CD4-positive, alpha-beta T cell treated with Interleukin-4 for 1 hour (primary cell): ENCODE measurements around the gene SCFD2.

ENCODE experiments used
- DNase-seq, 2 donors: peaks; one replicate each; pipeline ENCODE4 v3.0.0-alpha.2; 2020 to 2022

SCFD2 gene

DNA sequence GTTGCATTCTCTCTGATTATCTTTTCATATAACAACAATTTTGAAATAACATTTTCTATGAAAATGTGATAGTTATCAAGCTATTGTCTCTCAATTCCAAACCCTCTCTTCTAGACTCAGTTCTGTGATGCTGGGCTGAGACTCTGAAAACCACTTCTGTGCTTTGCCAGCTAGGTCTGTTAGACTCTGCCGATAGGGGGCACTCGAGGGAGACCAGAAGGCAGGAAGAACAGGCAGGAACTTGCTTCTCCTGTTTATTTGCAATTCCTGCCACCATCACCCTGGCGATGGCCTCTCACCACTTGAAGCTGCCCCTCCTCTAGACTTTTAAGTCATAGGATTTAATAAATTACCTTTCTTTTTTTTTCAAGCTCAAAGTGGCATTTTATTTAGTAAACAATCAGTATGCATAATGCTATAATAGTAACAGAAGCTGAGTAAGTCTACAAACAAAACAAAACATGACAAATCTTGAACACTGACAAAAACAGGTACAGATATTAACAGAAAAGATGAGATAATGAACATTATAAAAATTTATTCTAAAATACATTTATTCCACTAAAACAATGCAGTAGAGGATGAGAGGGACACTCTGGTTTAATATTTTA lies 454.1 kb downstream of the SCFD2 start:
- DNase-seq: peak; percentile 53 to 63

DNA sequence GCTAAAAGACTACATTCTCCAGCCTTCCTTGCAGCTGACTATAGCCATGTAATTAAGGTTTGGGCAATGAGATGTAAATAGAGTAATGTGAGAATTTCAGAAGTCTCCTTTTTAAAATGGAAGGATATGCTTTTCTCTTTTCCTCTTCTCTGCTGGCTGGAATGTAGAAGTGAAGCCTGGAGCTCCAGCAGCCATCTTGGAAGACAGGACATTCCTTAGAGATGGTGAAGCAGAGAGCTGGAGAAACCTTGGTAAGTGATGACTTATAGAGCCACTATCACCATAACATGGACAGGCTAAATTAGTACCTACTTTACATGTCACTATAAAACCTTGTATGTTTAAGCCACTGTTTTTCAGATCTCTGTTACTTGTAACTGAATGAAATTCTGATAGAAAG lies 455.7 kb downstream of the SCFD2 start:
- DNase-seq: no peak

DNA sequence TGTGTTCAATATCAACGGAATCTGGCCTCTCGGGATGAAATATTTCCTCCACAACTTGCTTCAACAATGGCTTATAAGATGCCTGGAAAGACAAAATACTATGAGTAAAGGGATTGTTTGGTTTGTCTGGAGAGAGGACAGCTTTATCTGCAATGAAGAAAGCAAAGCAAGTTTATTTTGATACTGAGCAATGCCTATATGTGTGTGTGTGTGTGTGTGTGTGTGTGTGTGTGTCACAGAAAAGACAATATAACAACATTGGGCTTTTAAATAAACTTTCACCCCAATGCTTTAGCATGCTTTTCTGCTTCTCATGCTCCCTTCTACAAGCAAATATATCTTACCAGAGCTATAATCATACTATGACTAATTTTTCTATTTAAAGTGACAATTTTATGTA lies 458.4 kb downstream of the SCFD2 start:
- no peak for DNase-seq

DNA sequence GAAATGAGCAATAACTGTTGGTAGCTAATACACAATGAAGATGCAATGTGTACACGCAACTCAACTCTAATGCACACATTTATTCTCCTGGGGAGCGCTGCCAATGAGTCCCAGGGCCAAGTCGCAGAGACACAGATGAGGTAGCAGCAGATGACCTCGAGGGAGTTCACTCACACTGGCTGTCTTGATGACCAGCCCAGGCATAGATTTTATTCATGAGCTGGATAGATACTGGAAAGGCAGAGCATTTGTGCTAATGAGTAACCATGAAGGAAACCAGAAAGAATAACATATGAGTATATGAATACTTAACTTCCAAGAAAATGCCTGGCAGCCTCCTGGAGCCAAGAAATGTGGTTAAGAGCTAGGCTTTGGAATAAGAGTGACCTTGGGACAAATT lies 461.4 kb downstream of the SCFD2 start:
- DNase-seq: no peak

DNA sequence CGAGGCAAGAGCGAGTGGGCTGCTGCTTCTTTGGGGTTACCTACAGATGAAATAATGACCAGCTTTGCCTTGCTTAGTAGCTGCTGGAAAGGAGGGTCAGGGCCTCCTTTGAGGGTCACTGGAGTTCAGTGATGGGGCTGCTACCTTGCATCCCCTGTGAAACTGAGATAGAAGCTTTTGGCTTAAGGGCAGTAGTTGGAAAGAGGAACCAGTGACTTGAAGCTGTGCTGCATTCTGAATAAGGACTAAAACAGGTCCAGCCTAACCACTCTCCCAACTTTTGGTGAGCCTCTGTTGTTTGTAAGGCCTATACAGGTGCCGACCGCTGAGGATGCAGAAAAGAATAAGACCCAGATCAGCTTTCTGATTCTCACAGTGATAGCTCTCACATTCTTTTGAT lies 462.6 kb downstream of the SCFD2 start:
- no peak for DNase-seq

DNA sequence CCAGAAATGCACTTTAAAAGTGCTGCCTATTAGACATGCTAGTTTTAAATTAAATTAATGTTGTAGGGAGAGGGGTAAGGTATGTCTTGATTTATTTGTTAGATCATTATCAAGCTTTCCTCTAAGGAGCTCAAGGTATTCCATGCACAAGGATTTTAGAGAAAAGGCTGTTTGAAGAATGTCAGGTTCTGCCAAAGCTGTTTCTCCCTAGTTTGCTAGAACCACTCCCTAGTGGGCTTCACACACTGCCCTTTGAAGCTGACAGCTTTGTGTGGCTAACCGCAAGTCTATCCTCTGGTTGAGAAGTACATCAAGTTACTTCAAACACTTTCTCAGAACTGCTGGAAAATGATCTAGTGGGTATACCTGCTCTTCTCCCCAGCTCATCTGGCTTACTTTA lies 471.4 kb downstream of the SCFD2 start:
- no peak for DNase-seq

DNA sequence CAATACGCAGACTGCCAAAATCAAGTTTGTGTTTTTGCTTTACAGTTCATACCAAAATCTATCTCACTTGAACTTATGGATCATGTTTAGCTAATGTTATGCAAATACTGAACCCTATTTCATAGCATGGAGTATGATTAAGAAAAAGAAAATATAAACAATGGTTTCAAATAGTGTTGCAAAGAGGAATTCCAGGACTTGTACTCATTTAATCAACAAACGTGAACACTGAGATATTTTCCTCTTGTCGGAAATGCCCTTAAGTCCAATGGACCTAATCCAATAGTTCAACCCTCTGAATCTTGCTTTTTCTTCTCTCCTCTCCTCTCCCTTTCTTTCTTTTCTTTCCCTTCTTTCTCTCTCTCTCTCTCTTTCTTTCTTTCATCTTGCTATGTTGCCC lies 473.0 kb downstream of the SCFD2 start:
- DNase-seq: no peak

DNA sequence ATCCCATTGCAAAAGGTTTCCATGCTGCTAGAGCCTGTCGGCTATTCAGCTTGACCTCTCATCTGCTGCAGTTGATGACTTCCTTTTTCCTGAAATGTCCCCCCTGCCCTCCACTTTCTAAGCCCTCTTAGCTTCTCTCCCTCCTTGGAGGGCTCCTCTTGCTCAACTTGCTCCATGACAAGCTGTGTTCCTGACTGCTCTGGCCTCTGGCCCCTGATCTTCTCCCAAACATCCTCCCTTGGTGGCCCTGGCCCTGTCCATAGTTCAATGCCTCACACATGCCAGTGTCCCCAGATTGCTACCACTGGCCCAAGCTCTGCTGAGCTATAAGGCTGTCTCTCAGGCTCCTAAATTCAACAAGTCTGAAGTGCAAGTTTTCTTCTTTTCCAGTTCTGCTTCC lies 474.1 kb downstream of the SCFD2 start:
- no peak for DNase-seq

DNA sequence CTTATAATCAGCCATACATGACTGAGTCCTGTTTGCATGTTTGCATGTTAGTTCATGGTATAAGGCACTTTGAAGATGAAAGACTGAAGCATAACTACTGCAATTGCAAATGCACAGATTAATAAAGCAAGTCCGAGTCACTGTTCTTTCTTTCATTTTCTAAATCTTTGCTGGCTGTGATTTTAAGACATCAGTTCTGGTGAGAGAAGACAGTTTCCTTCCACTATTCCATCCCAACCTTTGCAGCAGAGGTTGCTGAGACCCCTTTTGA lies 475.4 kb downstream of the SCFD2 start:
- no peak for DNase-seq

DNA sequence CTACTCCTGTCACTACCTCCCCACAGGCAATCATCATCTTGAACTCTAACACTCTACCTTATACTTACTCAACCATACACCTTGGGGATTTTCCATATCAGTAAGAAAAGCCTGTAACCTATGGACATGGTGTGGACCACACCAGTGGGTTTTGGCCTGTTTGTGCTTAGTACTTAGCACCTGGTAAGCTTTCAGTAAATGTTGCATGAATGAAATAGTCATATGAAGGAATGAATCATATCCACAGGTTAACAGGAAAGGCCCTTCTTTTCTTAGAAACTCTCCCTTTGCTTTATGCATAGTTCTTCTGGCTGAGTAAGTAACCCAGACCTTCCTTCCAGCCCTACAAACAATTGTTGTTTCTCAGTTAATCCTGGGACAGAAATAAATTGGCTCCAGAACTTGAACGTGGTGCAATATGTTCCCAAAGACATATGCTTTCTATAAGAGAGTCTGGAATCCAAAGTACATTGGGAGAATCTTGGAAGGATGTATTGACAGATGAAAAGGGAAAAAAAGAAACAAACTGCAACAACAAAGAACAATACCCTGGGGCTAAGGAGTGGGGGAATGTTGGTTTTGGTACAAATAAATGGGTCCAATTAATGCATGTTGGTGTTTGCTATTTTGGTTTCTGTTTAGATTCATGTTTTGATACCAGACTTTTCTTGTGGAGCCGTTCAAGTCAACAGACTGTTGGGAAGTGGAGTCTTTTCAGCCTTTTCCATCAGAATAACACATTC lies 475.9 kb downstream of the SCFD2 start:
- DNase-seq: no peak

DNA sequence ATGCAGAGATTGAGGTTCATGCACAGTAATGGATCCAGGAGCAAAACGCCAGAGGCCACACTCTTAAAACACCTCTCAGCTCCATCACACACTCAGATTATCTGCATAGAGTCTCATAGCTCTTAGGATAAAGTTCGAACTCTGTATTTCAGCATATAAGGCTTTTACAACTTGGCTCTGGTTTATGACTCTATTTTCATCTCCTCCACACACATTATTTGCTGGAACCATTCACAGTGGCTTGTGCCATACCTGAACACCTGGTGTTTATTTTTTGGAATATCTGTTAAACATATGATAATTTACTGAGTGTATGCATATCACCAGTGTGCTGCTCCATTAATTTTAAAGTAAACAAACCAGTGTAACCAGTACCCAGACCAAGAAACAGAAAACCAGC lies 476.5 kb downstream of the SCFD2 start:
- no peak for DNase-seq

DNA sequence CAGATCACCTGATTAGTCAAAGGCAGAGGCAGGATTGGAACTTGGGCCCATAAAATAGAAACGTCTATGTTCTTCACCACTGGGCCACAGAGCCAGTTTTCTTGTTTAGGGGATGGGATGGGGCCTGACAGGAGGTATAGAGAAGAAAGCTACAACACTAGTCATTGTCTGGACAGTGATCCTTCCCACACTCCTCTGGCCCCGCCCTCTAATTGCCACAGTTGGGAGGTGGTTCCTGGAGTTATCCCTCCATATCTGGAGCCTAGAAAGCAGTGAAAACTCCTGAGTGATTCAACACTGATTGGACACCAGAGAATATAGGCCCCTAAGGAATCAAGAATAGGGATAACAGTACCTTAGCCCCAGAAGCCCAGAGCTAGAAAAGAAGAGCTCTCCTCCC lies 480.9 kb downstream of the SCFD2 start:
- DNase-seq: no peak

DNA sequence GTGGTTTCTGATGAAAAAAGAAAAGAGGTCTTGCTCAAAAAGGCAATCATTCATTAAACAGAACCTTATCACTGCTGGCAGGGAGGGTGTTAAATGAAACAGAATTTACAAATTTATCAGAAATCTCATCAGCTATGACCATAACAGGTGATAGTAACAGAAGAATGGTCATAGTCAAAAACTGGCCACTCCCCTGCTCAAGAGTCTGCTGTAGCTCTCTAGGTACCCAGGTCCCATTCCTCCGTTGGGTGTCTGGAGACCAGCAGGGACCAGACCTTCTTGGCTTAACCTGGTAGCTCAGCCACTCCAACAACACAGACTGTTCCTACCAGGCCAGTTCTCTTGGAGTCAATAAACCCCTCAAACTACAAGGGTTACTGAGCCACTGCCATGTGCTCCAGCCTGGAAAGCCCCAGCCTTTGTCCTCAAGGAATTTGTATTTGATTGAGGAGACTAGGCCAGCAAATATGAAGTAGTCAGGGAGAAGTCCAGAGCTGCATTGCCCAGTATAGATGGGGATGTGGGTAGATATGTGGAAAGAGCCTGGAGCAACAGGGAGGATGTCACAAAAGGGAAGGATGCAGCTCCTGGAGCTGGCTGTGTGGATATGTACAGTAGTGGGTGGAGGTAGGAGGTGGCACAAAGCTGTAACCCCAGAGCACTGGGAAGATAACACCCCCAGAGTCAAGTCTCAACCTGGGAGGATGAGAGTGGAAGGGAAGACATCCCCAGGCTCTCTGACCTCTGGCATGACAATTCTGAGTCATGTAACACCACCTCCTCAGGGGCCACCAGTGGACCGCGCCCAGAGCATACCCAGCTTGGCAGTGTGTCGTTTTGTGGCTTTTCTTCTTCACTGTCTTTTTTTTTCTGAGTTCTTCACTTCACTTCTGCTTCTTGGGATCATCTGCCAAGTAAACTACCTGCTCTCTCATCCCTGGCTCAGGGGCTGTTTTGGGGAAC lies 481.9 kb downstream of the SCFD2 start:
- DNase-seq: no peak

DNA sequence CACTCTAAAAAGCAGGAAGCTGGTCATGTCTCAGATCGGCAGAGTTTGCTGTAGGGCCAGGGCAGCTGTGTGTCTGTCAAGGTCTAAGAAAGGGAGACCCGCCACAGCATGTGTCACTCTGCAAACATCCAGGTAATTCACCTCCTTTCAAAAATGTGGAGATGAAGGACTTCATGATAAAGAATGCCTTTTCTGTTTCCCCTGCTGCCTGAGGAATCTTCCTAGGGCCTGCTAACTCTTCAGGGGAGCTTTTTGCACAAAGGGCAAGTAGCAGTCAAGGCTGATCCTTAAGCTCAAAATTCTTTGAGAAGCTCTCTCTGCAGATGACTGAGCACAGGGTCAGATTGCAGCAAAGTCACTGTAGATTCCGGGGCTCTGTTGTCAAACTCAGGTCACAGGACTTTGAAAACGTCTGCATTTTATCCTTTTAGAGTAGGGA lies 482.7 kb downstream of the SCFD2 start:
- DNase-seq: no peak

DNA sequence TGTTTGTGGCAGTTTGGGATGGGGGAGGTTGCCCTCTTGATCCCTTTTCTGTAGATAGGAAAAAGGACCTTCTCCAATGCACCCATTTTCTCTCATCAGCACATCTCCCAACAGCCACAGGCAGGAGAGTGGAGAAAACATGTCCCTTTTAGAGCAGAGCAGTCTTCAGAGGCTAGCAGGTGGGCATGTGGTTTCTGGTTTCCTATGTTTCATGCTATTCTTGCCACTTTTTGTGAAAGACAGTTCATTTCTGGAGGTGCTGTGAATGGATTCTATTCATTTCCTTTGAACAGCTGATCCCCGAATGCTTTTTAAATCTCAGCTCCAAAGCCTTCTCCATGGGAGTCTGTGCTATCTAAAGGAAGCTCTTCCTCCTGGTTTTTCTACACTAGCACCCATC lies 484.9 kb downstream of the SCFD2 start:
- no peak for DNase-seq

DNA sequence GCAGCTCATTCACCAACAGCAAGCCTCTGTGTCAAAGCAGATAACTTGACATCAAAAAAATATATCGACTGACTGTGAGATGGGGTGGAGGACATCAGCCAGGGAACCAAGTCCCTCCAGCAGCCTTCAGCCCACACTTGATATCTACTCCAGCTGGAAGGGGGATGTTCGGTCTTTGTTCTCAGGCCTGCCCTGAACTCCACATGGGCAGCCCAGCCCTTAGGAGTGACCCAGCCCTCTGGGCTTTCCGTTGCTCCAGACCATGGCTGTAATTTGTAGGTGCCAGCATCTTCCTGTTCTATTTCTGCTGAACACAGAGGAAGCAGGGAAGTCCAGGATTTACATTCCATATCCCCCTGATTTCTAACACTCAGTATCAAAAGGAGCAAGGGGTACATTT lies 486.4 kb downstream of the SCFD2 start:
- no peak for DNase-seq

DNA sequence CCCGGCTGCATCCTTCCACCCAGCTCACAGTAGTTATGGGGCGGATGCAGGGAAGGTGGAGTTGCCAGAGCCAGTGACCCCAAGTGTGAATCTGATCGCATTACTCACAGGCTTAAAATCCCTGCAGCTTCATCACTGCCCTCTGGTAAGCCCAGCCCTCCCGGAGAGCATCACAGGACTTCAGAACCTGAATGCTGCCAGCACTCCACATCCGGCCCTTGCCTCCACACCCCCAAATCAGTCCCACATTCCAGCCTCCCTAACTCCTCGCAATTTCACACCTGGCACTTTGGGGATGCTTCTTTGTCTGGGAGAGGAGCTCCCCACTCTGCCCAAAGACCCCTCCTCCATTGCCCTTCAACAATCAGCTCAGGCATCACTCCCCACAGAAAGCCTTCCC lies 488.2 kb downstream of the SCFD2 start:
- DNase-seq: no peak

DNA sequence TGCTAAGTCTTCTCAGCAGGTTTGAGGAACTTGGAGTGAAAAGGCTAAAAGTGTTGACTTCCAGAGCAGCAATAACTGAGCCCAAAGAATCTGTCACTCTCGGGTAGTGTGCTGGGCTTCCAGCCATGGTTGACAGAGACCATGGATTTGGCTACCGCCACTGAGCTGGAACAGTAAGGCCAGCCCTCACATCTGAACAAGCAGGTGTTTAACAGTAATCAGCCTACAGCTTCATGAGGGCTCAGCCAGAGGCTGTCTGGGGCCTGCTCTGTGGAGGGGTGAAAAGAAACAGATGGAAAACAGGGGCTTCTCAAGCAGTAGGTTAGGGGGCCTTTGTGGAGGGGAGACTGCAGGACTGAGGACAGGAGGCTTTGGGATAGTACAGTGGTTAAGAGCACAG lies 488.8 kb downstream of the SCFD2 start:
- no peak for DNase-seq

DNA sequence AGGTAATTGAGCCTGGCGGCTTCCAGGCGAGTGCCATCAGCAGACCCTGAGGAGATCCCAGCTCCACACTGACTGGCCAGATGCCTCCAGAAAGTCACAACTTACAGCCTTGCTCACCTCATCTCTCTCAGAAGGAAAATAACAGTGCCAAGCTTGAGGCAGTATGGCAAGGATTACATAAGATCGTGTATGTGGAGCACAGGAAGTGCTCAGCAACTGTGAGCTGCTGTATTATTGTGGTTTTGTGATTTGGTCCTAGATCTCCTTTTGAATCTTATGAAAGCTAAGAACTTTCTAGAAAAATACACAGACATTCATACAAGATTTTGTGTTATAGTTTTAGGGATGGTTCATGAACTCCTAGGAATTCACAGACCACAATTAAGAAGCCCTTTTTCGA lies 489.8 kb downstream of the SCFD2 start:
- no peak for DNase-seq

DNA sequence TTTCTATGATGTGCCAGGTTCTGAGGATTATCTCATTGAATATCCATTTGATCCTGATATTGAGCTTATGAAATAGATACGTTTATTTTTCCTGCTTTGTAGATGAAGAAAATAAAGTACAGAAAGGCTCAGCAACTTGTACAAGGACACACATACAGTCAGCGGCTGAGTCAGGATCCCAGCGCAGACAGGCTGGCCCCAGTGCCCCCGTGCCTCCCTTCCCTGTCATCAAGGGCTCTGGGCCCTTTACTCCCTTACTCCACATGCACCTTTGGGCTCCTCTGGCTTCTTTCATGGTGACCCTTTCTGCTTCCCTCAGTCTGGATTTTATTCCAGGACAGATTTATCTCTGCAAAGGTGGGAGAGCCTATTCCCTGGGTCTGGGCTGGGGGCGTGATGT lies 490.9 kb downstream of the SCFD2 start:
- no peak for DNase-seq

DNA sequence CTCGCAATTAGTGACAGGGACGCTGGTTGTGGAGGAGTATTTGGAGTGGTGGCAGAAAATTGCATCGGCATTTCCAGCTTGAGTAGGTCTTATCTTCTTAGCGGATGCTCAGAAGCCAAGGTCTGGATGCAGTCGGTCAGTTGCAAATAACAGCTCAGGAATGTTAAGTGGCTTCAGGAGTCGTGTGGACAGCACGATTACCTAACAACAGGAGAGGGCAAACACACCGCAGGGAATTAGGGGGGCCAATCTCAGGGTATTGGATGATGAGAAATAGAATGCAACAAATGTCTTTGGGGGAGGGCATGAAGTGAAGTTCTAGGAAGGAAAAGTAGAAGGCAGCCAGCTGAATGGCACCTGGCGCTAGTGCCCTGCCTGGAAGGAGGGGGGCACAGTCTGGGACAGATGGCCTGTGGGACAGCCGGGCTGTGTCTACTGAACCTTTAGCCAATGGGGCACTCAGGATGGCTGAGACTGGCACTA lies 492.0 kb downstream of the SCFD2 start:
- DNase-seq: no peak

DNA sequence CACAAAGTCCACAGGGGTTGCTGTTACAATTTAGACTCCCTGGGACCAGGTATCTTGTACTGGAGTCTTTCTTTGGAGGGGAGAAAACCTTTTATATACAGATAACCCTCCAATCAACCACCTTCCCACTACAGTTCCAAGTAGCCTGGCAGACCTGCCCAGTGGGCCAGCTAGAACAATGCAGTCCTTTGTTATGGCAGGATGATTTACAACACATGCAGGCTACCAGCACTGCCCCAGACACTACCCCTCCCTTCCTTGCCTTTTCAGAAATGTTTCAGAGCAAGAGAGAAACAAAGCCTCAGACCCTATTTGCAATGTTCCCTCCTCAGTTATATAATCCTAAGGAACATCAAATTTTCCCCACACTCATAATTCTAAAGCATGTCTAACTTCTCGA lies 492.7 kb downstream of the SCFD2 start:
- DNase-seq: no peak

DNA sequence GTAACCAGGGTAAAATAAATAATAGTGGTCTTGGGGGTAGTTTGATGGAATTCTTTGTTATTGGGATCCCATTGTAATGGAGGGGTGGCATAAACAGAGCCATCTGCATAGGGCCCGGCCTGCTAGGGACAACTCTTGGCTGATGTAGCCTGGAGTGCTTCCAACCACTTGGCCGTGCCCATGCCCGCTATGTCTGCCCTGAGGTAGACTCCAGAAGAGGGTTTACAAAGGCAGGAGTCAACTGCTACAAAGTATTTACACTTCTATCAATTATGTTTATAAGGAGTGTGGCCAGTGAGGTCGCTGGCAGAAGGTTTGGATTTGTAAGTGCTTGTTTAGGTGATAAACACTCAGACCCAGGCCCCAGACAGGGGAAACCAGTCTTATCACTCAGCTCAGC lies 495.6 kb downstream of the SCFD2 start:
- DNase-seq: no peak

DNA sequence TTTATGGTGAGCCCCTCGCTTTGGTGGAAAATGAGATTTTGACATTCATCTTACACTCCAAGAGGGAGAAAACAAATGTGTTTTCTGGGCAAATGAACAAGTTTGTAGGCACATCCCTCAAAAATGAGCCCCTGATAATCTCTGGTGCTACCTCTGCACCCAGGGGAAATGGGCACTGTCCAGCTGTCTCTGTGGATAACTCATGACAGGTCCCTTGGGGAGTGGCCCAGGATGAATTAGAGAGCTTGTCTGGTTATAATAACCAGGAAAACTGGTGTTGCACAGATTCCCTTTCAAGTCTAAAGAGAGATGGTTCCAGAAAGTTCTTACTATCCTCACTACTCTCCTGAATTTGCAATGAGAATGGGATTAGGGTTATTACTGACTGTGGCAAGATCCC lies 496.2 kb downstream of the SCFD2 start:
- no peak for DNase-seq
